Inflammatory macrophage treated with lipopolysaccharide for 4 hours (primary cell): Measurements from ENCODE around the gene ACMSD.

Source experiments
- DNase-seq: peaks from one replicate; pipeline ENCODE4 v3.0.0-alpha.2; 2020

The ACMSD gene

DNA sequence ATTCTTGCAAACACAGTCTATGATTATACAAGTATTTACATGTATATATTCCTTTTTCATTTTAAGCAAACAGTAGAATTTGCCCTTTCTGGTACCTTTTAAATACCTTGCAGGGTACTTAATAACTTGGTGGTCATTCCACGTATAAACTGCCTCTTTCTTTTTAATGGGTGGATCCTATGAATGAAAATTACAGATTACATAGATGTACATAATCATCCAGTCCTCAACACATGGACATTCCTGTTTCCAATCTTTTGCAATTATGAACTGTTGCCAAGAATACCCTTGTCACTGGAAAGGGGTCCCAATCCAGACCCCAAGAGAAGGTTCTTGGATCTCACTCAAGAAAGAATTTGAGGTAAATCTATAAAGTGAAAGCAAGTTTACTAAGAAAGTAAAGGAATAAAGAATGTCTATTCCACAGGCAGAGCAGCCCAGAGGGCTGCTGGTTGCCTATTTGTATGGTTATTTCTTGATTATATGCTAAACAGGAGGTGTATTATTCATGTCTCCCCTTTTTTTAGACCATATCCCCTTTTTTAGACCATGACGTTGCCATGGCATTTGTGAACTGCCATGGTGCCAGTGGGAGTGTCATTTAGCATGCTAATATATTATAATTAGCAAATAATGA is 72.5 kb downstream of the ACMSD start:
- DNase-seq = no peak

GRCh38 chr2:134911400-134911785 is 73.0 kb downstream of the ACMSD start:
- DNase-seq = no peak

- peak; percentile 82 for DNase-seq
Measured at GRCh38 chr2:134912361-134912760, 73.9 kb downstream of the ACMSD start.

DNA sequence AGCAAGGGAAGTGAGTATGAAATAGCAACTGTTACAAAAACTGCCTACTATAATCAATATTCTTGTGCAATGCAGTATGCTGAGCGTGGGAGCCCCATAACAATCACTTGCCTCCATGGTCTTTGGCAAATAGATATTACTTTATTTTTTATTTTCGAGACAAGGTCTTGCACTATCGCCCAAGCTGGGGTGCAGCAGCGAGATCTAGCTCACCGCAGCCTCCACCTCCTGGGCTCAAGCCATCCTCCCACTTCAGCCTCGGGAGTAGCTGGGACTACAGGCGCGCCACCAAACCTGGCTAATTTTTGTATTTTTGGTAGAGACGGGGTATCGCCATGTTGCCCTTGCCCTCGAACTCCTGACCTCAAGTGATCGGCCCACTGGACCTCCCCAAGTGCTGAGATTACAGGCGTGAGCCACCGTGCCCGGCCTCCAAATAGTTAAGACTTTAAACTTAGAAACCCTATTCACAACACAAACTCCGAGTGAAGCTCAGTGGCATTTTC is 79.0 kb downstream of the ACMSD start:
- DNase-seq = no peak

- DNase-seq = no peak
Measured at GRCh38 chr2:134917888-134918525, 79.6 kb downstream of the ACMSD start.

DNA sequence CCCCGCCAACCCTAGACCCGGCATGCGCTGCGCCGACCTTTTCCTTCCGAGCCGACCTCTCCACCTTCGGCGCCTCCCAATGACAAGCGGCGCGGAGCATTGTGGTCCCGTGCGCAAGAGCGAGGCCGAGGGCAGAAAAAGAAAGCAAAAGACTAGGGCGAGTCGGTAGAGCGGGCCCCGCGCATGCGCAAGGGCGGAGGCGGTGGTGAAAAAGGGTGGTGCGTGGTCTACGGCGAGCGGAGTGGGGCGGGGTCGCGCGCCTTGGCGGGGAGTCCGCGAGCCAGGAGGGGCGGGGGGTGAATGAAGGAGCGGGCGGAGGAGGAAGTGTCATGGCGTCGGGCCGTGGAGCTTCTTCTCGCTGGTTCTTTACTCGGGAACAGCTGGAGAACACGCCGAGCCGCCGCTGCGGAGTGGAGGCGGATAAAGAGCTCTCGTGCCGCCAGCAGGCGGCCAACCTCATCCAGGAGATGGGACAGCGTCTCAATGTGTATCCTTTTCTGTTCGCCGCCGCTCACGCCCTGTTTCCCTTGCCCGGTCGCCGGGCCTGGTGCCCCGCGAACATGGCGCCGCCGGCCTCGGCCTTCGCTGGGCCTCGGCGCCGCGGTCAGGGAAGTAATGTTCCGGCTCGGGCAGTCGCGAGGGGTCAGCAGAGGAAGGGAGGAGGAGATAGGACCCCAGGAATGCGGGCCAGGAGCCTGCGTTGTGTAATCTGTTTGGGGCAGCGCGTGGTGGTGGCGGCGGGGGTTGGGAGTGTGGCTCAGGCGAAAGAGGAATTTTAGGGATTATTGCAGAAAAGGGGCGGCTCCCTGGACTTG is 80.3 kb downstream of the ACMSD start, which contains the start of gene CCNT2:
CCNT2 (plus strand) TSS at position 297 of the 815 bp plus-strand sequence; CDS start at position 330, 33 bp downstream.
- peak; percentile 100 for DNase-seq

DNA sequence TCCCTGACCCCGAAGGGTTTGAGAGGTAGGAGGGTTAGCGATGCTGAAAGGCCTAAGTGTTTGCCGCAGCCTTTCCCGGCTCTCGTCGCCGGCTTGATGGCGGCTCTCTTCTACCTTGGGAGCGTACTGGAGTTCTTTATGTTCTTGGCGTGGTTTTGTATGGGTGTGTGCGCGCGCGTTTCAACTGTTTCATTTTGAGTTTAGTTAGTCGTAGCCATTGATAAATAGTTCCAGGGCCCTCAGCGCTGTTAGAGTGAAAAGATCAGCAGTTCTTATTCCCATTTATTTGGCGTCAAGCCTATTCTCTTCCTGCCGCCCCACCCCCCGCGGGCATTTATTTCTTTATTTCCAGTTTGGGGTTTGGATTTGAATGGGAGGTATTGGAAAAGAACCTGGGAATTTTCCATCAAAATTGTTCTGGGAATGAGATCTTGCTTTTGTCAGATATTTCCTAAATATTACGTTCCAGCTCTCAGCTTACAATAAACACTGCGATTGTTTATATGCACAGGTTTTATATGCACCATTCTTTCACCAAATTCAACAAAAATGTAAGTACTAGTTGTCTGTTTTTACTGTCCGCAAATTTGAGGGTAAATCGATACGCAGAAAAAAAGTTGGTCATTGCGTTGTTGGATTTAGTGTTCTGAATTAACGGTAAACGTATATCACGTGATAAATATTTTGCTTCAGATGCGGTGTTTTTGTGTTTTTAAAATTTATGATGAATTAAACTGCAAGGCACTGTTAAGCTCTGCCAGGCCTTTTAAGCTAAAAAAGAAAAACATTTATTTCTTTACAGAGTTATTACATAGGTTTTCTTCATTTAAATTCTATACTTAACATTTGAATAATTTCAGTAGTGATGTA is 81.2 kb downstream of the ACMSD start:
- peak; percentile 56 for DNase-seq

- no peak for DNase-seq
Measured at GRCh38 chr2:134924912-134925311, 86.5 kb downstream of the ACMSD start.

- no peak for DNase-seq
Measured at GRCh38 chr2:134926231-134926931, 88.0 kb downstream of the ACMSD start.

- no peak for DNase-seq
Measured at GRCh38 chr2:134927195-134927594, 88.8 kb downstream of the ACMSD start.

GRCh38 chr2:134932864-134933526 is 94.6 kb downstream of the ACMSD start:
- no peak for DNase-seq

DNA sequence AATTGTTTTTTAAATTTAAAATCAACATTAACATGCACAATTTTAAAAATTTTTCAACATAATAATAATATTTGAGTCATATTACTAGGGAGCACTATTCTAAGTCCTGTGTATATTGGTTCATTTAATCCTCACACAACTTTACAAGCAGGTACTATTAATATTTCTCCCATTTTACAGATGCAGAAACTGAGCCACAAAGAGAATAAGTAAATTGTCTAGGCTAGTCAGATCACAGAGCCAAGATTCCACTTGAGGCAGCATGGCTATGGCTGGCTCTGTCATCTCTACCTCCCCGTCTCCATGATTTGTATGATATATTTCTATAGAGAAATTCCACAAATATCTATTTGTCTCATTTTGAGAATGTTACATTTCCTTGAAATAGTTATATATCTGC is 95.3 kb downstream of the ACMSD start:
- no peak for DNase-seq

- DNase-seq = no peak
Measured at GRCh38 chr2:134934150-134934549, 95.7 kb downstream of the ACMSD start.

GRCh38 chr2:134934641-134935040 is 96.2 kb downstream of the ACMSD start:
- peak; percentile 33 for DNase-seq

DNA sequence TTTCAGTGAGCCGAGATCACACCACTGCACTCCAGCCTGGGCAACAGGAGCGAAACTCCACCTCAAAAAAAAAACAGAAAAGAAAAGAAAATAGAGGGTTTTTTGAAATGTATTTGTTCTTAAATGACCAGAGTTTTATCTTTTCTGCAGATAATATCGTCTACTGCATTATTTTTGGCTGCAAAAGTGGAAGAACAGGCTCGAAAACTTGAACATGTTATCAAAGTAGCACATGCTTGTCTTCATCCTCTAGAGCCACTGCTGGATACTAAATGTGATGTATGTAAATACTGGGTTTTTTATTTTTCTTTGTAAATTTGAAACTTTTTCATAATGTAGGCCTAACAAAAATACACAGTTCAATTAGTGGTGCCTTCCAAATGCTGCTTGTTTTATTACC is 98.3 kb downstream of the ACMSD start:
- no peak for DNase-seq

DNA sequence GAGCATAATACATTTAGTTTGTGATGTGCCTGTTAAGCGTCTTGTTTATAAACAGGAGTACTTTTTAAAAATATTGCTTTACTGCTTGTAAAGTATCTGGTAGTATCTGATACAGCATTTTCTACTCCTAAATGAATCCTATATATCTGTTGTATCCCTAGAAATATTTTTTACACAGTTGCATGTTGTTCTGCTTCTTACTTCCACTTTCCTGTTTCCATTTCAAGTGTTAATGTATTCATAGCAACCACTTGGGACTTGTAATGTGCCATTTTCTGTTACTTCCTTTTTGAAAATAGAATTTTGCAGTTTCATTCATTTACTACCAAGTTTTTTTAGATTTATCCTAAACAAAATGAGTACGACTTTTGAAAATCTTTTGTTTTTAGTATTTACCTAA is 105.1 kb downstream of the ACMSD start:
- peak; percentile 80 for DNase-seq

GRCh38 chr2:134944975-134945374 is 106.6 kb downstream of the ACMSD start:
- DNase-seq = no peak

- no peak for DNase-seq
Measured at GRCh38 chr2:134946073-134946472, 107.7 kb downstream of the ACMSD start.

DNA sequence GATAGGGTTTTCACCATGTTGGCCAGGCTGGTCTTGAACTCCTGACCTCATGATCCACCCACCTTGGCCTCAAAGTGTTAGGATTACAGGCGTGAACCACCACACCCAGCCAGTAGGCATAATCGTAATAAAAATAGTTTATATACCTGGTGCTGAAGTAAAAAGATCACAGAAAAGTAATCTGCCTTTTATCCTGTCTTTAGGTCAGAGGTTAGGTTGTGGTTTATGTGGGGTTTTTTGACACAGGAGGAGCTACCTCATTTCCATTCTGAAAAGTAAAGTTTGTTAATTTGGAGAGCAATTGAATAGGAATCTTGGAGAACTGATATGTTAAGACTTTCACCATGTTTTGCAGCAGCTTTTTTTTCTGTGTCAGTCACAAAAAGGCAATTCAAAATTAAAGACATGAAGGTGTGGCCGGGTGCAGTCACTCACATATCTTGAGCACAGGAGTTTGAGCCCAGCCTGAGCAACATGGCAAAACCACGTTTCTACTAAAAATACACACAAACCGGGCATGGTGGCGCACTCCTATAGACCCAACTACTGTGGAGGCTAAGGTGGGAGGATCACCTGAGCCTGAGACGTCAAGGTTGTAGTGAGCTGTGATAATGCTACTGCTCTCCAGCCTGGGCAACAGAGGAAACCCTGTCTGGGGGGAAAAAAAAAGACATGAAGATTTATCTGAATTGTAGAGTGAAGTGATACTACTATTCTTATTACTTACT is 111.7 kb downstream of the ACMSD start:
- no peak for DNase-seq

GRCh38 chr2:134950886-134951285 is 112.5 kb downstream of the ACMSD start:
- DNase-seq = no peak
